HG03439 (cell line): Measurements from ENCODE around the gene NACA2.
"Not testable (repeated sequence)": the region's sequence is repeated elsewhere in the genome, so short reads cannot be mapped to it uniquely, and the experiment has no call there.

ENCODE experiments used
- ATAC-seq: cut with Tn5 transposase; IDR thresholded peaks from one replicate; pipeline ENCODE4 v1.9.1; 2021; ENCODE audit warnings: mild to moderate bottlenecking, moderate library complexity; ENCODE audit not compliant: unreplicated experiment

The NACA2 gene

DNA sequence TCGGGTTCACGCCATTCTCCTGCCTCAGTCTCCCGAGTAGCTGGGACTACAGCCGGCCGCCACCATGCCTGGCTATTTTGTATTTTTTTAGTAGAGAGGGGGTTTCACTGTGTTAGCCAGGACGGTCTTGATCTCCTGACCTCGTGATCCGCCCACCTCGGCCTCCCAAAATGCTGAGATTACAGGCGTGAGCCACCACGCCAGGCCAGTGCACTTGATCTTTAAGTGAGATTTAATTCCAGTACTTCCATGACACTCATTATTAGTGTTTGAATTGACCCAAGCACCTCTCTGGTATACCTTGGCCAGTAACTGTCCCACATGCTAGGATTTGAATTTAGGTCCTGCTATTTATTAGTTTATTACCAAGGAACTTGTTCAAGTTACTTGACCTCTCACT lies 38.5 kb downstream of the NACA2 start:
- not testable (repeated sequence) for ATAC-seq

DNA sequence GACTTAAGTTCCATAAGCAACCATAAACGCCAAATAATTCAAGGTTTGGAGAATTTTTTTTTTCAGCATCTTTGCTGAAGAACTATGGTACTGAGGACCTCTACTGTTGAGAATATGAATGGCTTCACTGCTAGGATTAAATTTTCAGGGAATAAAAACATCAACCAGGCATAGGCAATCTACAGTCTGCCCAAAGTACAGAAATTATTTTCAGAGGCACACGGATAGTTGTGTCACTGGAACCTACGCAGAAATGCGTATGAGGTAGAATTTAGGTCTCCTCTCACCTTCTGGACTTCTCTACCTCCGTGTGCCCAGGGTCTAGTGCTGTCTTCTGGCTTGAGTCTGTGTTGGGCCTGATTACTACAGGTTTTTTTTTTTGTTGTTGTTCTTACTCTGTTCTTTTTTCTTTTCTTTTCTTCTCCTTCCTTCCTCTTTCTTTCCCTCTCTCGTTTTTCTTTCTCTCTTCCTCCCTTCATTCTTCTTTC lies 39.7 kb downstream of the NACA2 start:
- no peak for ATAC-seq

DNA sequence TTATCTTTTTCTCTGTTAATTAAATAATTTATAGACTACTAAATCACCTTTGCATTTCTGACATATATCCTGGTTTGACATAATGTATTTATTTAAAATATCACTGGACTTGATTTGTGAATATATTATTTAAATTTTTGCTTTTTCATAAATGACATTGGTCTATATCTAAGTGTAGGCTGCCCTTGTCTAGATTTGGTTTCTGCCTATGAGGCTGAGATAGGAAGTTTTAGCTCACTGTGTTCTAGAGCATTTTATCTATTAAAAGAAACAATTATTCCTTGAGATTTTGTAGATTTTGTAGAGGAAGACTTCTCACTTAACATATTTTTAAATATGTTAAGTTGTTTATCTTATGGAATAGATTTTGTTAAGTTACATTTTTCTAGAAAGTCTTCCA lies 43.9 kb downstream of the NACA2 start:
- ATAC-seq: no peak

DNA sequence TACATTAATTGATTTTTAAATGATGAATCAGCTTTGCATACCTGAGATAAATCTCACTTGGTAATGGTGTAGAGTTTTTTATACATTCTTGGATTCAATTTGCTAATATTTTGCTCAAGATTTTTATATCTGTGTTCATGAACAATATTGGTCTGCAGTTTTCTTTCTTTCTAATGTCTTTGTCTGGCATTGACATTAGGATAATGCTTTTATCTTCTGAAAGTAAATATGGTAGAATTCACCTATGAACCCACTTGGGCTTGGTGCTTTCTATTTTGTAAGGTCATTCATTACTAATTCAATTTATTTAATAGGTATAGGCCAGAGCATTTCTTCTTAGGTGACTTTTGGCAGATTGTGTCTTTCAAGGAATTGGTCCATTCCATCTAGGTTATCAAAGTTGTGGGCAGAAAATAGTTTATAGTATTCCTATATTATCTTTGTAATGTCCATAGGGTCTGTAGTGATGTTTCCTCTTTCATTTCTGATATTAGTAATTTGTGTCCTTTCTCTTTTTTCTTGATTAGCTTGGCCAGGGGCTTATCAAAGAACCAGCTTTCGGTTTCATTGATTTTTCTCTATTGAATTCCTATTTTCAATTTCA lies 45.6 kb downstream of the NACA2 start:
- ATAC-seq: no peak

DNA sequence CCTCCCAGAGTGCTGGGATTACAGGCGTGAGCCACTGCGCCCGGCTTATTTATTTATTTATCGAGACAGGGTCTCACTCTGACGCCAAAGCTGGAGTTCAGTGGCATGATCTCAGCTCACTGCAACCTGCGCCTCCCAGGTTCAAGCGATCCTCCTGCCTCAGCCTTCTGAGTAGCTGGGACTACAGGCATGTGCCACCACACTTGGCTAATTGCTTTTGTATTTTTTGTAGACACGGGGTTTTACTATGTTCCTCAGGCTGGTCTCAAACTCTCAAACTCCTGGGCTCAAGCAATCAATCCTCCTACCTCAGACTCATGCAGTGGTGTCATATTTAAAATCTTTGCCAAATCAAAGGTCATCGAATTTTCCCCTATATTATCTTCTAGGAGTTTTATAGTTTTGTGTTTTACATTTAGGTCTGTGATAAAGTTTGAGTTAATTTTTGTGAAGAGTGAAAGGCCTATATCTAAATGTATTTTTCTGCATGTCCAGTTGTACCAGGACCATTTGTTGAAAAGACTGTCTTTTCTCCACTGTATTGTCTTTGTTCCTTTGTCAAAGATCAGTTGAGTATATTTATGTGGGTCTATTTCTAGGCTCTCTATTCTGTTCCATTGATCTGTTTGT lies 47.1 kb downstream of the NACA2 start:
- no peak for ATAC-seq

DNA sequence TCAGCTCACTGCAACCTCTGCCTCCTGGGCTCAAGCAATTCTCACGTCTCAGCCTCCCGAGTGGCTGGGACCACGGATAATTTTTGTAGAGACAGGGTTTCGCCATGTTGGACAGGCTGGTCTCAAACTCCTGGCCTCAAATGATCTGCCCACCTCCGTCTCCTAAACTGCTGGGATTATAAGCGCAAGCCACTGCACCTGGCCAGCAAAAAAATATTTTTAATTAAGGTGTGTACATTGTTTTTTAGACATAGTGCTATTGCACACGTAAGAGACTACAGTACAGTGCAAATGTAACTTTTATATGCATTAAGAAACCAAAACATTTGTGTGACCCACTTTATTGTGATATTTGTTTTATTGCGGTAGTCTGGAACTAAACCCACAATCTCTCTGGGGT lies 49.0 kb downstream of the NACA2 start:
- no peak for ATAC-seq

DNA sequence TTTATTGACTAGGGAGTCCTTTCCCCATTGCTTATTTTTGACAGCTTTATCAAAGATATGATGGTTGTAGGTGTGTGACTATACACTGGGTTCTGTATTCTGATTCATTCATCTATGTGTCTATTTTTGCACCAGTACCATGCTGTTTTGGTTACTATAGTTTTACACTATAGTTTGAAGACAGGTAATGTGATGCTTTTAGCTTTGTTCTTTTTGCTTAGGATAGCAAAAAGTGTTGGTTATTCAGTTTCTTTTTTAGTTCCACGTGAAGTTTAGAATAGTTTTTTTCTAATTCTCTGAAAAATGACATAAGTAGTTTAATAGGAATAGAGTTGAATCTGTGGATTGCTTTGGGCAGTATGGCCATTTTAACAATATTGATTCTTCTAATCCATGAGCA lies 50.1 kb downstream of the NACA2 start:
- ATAC-seq: no peak
